BLaER1 treated with 17β-estradiol and CSF1 and Interleukin-3, amounts not matched to agents 10 nM and 100 nM (cell line): ENCODE results near the gene SLFN12L.
"Not testable (repeated sequence)": the region's sequence is repeated elsewhere in the genome, so short reads cannot be mapped to it uniquely, and the experiment has no call there.

Experiments used
- H3K27ac ChIP-seq, 11 experiments: shearing (Covaris generic); formaldehyde crosslinking; 2 replicates each; pipeline ENCODE4 v1.8.1; 2022
- H3K27me3 ChIP-seq, 11 experiments: shearing (Covaris generic); formaldehyde crosslinking; 2 replicates each; pipeline ENCODE4 v1.8.1; 2022
- H3K36me3 ChIP-seq, 11 experiments: shearing (Covaris generic); formaldehyde crosslinking; 2 replicates each; pipeline ENCODE4 v1.8.1; 2022
- H3K4me1 ChIP-seq, 10 experiments: shearing (Covaris generic); formaldehyde crosslinking; 2 replicates each; pipeline ENCODE4 v1.8.1; 2022
- H3K4me2 ChIP-seq, 11 experiments: shearing (Covaris generic); formaldehyde crosslinking; 2 replicates each; pipeline ENCODE4 v1.8.1; 2022
- H3K4me3 ChIP-seq, 10 experiments: shearing (Covaris generic); formaldehyde crosslinking; 2 replicates each; pipeline ENCODE4 v1.8.1; 2022
- H3K9ac ChIP-seq, 11 experiments: shearing (Covaris generic); formaldehyde crosslinking; 2 replicates each; pipeline ENCODE4 v1.8.1; 2022
- H3K9me3 ChIP-seq, 11 experiments: shearing (Covaris generic); formaldehyde crosslinking; replicated peaks in 1 of 11; 2 replicates each; pipeline ENCODE4 v1.8.1; 2022
- H4K20me1 ChIP-seq, 11 experiments: shearing (Covaris generic); formaldehyde crosslinking; 2 replicates each; pipeline ENCODE4 v1.8.1; 2022
- Cebpa-rat ChIP-seq, 11 experiments: shearing (Covaris generic); IDR thresholded peaks; 2 replicates each; pipeline ENCODE4 v1.8.1; 2022

SLFN12L gene

DNA sequence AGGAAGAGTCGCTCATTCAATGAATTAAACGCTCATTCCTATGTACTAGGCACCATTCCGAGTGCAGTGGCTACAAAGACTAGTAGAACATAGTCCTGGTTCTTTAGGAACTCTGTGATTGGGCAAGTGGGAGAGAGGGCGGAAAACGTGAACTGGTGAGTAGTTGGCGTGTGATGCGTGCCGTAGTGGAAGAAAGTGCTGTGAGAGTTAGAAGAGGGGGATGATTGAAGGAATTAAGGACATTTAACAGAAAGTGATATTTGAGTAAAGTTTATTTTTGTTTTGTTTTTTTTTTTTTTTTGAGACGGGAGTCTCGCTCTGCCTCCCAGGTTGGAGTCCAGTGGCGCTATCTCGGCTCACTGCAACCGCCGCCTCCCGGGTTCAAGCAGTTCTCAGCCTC, 31.1 kb upstream of the SLFN12L start:
- peak overlapping the region; percentile 76 to 93 (median 88) for H3K4me3 ChIP-seq
- TF ChIP-seq Cebpa-rat (IDR thresholded peaks at IDR 0.05) = no peak
- H3K27me3 ChIP-seq = no peaks in the 10 kb centered on the region
- peaks cover 4 to 26% (median 20%) of the 10 kb centered on the region in 11 experiments; a peak in 21 of 22 replicates for H3K36me3 ChIP-seq
- H3K9me3 ChIP-seq = no peaks in the 10 kb centered on the region
- peak overlapping the region; percentile 81 to 89 (median 87) for H3K9ac ChIP-seq
- H3K27ac ChIP-seq = peak overlapping the region; percentile 51 to 90 (median 84); a peak in 21 of 22 replicates
- peak overlapping the region; percentile 82 to 97 (median 90) for H3K4me2 ChIP-seq
- peaks cover 0 to 19% (median 0%) of the 10 kb centered on the region in 11 experiments; a peak in 6 of 22 replicates for H4K20me1 ChIP-seq
- H3K4me1 ChIP-seq = peaks cover 26 to 47% (median 38%) of the 10 kb centered on the region in 10 experiments

DNA sequence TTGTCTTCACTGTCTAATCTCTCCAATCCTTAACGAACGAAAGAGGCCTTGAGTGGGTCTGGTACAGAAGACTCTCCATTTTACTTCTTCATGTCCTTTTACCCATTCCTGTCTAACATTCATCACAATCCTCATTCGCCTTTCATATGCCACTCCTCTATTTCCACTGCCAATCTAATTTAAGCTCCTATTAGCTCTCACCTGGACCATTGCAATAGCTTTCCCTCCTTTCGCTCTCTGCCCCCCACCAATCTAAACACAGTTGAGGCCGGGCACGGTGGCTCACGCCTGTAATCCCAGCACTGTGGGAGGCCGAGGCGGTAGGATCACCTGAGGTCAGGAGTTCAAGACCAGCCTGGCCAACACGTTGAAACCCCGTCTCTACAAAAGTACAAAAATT, 29.5 kb upstream of the SLFN12L start:
- H3K27ac ChIP-seq = peak overlapping the region in 10 of 11 experiments; percentile 79 to 90 (median 85); a peak in 21 of 22 replicates
- peaks cover 0 to 19% (median 0%) of the 10 kb centered on the region in 11 experiments; a peak in 5 of 22 replicates for H4K20me1 ChIP-seq
- peaks cover 0 to 11% (median 5%) of the 10 kb centered on the region in 11 experiments; a peak in 5 of 22 replicates for H3K36me3 ChIP-seq
- TF ChIP-seq Cebpa-rat (IDR thresholded peaks at IDR 0.05) = no peak
- peaks cover 26 to 42% (median 37%) of the 10 kb centered on the region in 10 experiments for H3K4me1 ChIP-seq
- H3K9me3 ChIP-seq = no peaks in the 10 kb centered on the region
- H3K4me3 ChIP-seq = peak overlapping the region; percentile 76 to 93 (median 88)
- peak overlapping the region; percentile 60 to 95 (median 77) for H3K4me2 ChIP-seq
- no peaks in the 10 kb centered on the region for H3K27me3 ChIP-seq
- peak overlapping the region; percentile 81 to 89 (median 87); a peak in 21 of 22 replicates for H3K9ac ChIP-seq

DNA sequence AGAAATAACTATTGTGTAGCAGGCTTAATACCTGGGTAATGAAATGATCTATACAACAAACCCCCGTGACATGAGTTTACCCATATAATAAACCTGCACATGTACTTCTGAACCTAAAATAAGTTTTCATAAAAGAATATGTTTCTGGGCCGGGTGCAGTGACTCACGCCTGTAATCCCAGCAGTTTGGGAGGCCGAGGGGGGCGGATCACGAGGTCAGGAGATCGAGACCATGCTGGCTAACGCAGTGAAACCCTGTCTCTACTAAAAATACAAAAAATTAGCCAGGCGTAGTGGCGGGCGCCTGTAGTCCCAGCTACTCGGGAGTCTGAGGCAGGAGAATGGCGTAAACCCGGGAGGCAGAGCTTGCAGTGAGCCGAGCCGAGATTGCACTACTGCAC, 25.7 kb upstream of the SLFN12L start:
- H3K4me3 ChIP-seq, H4K20me1 ChIP-seq, H3K36me3 ChIP-seq, H3K9ac ChIP-seq, H3K27ac ChIP-seq, H3K27me3 ChIP-seq, H3K9me3 ChIP-seq, H3K4me2 ChIP-seq: not testable (repeated sequence)
- peaks cover 9 to 19% (median 12%) of the 10 kb centered on the region in 10 experiments; a peak in 19 of 20 replicates for H3K4me1 ChIP-seq

DNA sequence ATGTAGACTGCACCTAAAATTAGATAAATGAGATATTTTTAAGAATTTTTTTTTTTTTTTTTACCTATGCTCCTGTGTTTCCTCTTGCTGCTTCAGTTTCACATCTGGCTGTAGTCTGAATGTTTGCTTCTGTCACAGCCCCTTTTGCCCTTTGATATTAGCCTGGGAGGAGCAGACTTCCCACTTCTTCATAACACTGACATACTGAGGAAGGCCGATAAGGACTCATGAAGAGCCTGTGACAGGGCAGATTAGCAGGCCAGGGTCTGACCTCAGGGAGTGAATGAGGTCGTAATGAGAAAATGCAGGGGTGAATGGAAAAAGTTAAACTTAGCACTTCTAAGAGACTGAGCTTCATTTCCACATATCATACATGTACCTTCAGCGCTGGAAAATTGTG, 23.2 kb upstream of the SLFN12L start, which contains the start of gene SLFN14:
Gene SLFN14 (minus strand): TSS at position 117 of the 400 bp plus-strand sequence. CDS start 2,757 bp downstream, outside the sequence.
- no peaks in the 10 kb centered on the region for H3K9me3 ChIP-seq
- H3K27ac ChIP-seq = no peak within 1 kb of the TSS
- no peak within 1 kb of the TSS for H3K4me3 ChIP-seq
- H3K9ac ChIP-seq = no peak within 1 kb of the TSS
- peaks cover 3 to 35% (median 11%) of the 10 kb centered on the region in 10 experiments; a peak in 18 of 20 replicates for H3K4me1 ChIP-seq
- H3K27me3 ChIP-seq = no peaks in the 10 kb centered on the region
- H4K20me1 ChIP-seq = no peaks in the 10 kb centered on the region
- peak within 1 kb of the TSS in 6 of 11 experiments; percentile 3 to 34 (median 25); a peak in 7 of 22 replicates for H3K4me2 ChIP-seq
- no peaks in the 10 kb centered on the region for H3K36me3 ChIP-seq
- TF ChIP-seq Cebpa-rat (IDR thresholded peaks at IDR 0.05) = no peak

DNA sequence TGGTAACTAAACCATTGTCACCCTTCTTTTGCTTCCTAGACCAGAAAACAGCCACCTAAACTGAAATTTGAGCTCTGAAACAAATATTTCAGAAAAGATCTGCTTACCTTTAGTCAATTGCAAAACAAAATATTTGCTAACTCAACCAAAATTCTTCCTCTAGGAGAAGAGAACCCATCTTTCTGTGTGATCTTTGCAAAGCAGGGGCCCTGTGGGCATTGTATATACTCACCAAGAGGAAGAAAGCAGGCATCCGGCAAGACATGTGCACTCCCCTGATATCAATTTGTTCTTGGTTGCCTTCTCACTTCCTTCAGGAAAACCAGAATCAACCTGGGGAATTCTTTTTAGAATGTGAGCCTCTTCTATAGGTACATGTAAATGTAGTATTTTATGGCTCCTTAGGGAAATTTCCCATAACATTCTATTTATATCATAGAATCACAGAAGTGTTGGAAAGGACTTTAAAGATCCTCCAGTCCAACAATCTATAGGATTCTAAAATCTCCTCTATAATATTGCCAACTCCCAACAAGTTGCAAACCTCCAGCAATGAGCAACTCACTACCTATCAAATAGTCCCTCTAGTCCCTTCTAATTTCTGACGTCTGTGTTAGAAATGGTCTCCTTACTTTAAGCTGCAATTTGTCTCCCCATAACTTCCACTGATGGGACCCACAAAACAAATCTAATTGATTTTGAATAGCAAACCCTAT, 22.2 kb upstream of the SLFN12L start:
- H4K20me1 ChIP-seq = no peaks in the 10 kb centered on the region
- H3K4me1 ChIP-seq = peaks cover 3 to 35% (median 11%) of the 10 kb centered on the region in 10 experiments; a peak in 18 of 20 replicates
- H3K4me2 ChIP-seq = peak overlapping the region in 6 of 11 experiments; percentile 3 to 34 (median 25); a peak in 7 of 22 replicates
- H3K9ac ChIP-seq = no peak overlapping the region
- no peak overlapping the region for H3K27ac ChIP-seq
- no peaks in the 10 kb centered on the region for H3K27me3 ChIP-seq
- H3K36me3 ChIP-seq = no peaks in the 10 kb centered on the region
- no peak for TF ChIP-seq Cebpa-rat (IDR thresholded peaks at IDR 0.05)
- no peaks in the 10 kb centered on the region for H3K9me3 ChIP-seq
- no peak overlapping the region for H3K4me3 ChIP-seq

DNA sequence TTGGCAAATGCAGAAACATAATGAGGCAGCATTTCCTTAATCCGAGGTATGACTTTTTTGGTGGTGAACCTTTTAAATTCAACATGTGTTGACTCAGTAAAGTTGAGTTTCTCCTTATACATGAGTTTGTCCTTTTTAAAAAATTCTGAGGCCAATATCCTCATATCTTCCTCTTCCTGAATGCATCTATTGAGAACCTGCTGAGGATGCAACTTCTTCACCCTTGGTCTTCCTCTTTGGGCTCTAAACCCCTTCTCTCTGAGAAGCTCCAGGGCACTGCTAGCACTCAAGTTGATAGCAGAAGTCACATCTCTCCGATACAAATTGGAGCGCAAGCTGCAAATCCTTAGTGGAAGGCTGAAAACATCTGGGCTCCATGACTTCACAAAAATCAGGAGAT, 19.9 kb upstream of the SLFN12L start:
- Histone ChIP-seq H3K9ac (no peak overlapping the region), H3K27me3 (no peaks in the 10 kb centered on the region)

DNA sequence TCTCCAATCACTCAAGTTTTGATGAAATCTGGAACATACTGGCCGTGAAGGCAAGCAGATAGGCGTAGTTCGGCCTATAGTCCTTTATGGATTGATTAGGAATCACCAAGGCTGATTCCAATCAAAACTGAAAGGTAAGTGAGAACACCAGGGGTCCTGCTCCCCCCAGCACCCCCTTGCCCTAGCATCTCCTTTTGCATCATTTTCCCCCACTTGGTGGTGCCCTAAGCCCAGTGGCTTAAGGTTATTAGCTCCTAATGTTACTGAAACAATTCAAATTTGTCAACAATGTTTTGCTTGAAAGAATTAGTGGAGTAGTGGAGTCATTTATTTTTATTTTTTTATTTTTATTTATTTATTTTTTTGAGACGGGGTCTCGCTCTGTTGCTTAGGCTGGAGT, 18.2 kb upstream of the SLFN12L start:
- no peak for TF ChIP-seq Cebpa-rat (IDR thresholded peaks at IDR 0.05)
- no peaks in the 10 kb centered on the region for H3K27me3 ChIP-seq

More for the DNA sequence above, 19.9 kb upstream of the SLFN12L start:
- Histone ChIP-seq H3K27ac (no peak overlapping the region), H3K4me3 (no peak overlapping the region), H3K36me3 (no peaks in the 10 kb centered on the region), H3K9me3 (no peaks in the 10 kb centered on the region), H3K4me1 (peaks cover 3 to 35% (median 11%) of the 10 kb centered on the region in 10 experiments; a peak in 18 of 20 replicates), H3K4me2 (peak overlapping the region in 3 of 11 experiments; percentile 54 to 63 (median 55); a peak in 6 of 22 replicates), H4K20me1 (no peaks in the 10 kb centered on the region)
- no peak for TF ChIP-seq Cebpa-rat (IDR thresholded peaks at IDR 0.05)

DNA sequence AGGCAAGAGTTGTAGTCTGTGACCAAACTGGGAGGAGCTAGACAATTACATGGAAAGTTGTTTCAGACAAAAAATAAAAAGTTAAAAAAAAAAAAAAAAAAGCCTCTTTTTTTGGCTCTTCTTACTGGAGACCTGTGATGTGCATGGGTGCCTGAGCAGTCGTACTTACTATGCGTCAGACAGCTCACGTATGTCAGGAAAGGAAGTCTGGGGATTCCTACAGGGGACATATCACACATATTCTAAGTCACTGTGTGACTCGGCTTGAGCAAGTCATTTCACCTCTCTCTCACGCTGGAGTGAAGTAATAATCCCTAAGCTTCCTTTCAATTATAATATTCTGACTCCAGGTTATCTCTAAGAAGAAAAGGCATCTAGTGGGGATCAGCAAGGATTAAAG, 17.2 kb upstream of the SLFN12L start:
- Histone ChIP-seq H3K4me2 (no peak overlapping the region), H3K9me3 (no peaks in the 10 kb centered on the region), H3K4me3 (no peak overlapping the region), H4K20me1 (no peaks in the 10 kb centered on the region), H3K9ac (no peak overlapping the region), H3K36me3 (no peaks in the 10 kb centered on the region), H3K4me1 (peaks cover 4 to 35% (median 9%) of the 10 kb centered on the region in 10 experiments; a peak in 19 of 20 replicates), H3K27me3 (no peaks in the 10 kb centered on the region), H3K27ac (no peak overlapping the region)
- TF ChIP-seq Cebpa-rat (IDR thresholded peaks at IDR 0.05) = no peak

More for the DNA sequence above, 18.2 kb upstream of the SLFN12L start:
- Histone ChIP-seq H3K9me3 (no peaks in the 10 kb centered on the region), H4K20me1 (no peaks in the 10 kb centered on the region), H3K4me2 (no peak overlapping the region), H3K4me3 (no peak overlapping the region), H3K36me3 (no peaks in the 10 kb centered on the region), H3K4me1 (peaks cover 5 to 35% (median 12%) of the 10 kb centered on the region in 10 experiments; a peak in 19 of 20 replicates), H3K9ac (no peak overlapping the region), H3K27ac (no peak overlapping the region)

DNA sequence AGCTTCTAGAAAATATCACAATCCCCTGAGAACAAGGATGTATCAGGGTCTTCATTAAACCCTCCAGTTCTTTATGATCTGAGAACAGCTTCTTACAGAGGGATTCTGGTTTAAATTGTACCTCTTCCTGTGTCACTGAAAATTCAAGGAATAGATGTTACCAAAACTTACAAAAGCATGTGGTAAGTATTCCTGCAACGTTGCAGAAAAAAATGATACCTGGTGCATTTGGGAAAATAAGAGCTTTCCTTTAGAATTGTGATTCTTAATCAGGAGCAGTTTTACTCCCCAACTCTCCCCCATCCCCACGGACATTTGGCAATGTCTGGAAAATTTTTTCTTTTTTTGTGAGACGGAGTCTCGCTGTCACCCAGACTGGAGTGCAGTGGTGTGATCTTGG, 15.8 kb upstream of the SLFN12L start:
- Histone ChIP-seq H3K27me3 (no peaks in the 10 kb centered on the region), H4K20me1 (no peaks in the 10 kb centered on the region), H3K4me1 (peaks cover 0 to 29% (median 1%) of the 10 kb centered on the region in 10 experiments; a peak in 7 of 20 replicates), H3K4me3 (no peak overlapping the region), H3K36me3 (no peaks in the 10 kb centered on the region), H3K27ac (no peak overlapping the region), H3K9ac (no peak overlapping the region), H3K4me2 (no peak overlapping the region), H3K9me3 (no peaks in the 10 kb centered on the region)
- TF ChIP-seq Cebpa-rat (IDR thresholded peaks at IDR 0.05) = no peak
